Spleen (tissue), 3 donors: ENCODE measurements around the gene CZIB.

ENCODE experiments used
- POLR2A ChIP-seq, 3 donors: fragments of 450-650 bp; IDR thresholded peaks; one replicate each; pipeline ENCODE4 v1.5.1; 2017; ENCODE audit warnings: antibody characterized with exemption in 3 of 3, mild to moderate bottlenecking in 1 of 3
- POLR2AphosphoS5 ChIP-seq, 3 donors: sonication (generic); formaldehyde crosslinking; IDR thresholded peaks; one replicate each; pipeline ENCODE4 v1.5.1; 2017; ENCODE audit warnings: antibody characterized with exemption in 3 of 3

DNA sequence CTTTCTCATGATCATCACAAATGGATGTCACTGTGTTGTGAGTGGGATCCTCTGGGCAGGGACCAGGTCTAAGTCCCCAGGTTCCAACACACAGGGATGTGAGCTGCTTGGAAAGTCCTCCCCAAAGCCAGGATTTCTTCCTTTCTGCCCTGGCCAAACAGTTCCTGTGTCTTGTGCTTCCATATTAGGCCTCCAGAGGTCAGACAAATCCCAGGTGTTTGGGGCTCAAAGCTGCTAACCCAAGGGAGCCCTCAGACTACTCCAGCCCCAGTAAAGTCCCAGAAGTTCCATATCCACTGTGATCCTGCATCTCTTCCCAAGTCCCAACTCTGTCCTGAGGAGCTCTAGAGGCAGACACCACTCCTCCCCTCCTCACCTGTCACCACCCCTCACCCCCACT, 45.6 kb upstream of the CZIB start:
- TF ChIP-seq POLR2A (IDR thresholded peaks at IDR 0.05) (no peak), POLR2AphosphoS5 (IDR thresholded peaks at IDR 0.05) (no peak)
